ENCODE measurements around the gene CPNE7. TPM values are rescaled to one million over a fixed set of nuclear protein-coding genes. Genes with fewer than 3 reads are reported as not detected.
A peak's percentile ranks its signal among the peaks of the same experiment; 100 is the strongest.

CPNE7 gene
- total and polyA plus RNA-seq, 2 of the 13 experiments (the other 11 are each of a cell fraction or from before 2014, with no cell fraction given), result 0.59 TPM; not detected in 1

GRCh38 chr16:89572485-89573205 lies 2.9 kb upstream of the CPNE7 start (continued):
- TF ChIP-seq NAIF1 (CRISPR knock-in tag; IDR thresholded peaks at IDR 0.05; ENCODE audit: borderline replicate concordance), result peak; percentile 67; the same call in 1 of the 2 replicates
- TF ChIP-seq ZBTB4 (CRISPR knock-in tag; IDR thresholded peaks at IDR 0.05; ENCODE audit: borderline replicate concordance), result peak; percentile 64; the same call in 1 of the 2 replicates
- TF ChIP-seq ZNF281 (CRISPR knock-in tag; IDR thresholded peaks at IDR 0.05; ENCODE audit: borderline replicate concordance), result peak; percentile 91
- TF ChIP-seq MED8 (CRISPR knock-in tag; IDR thresholded peaks at IDR 0.05; ENCODE audit: insufficient replicate concordance), result no peak
- TF ChIP-seq, protein P1, sequence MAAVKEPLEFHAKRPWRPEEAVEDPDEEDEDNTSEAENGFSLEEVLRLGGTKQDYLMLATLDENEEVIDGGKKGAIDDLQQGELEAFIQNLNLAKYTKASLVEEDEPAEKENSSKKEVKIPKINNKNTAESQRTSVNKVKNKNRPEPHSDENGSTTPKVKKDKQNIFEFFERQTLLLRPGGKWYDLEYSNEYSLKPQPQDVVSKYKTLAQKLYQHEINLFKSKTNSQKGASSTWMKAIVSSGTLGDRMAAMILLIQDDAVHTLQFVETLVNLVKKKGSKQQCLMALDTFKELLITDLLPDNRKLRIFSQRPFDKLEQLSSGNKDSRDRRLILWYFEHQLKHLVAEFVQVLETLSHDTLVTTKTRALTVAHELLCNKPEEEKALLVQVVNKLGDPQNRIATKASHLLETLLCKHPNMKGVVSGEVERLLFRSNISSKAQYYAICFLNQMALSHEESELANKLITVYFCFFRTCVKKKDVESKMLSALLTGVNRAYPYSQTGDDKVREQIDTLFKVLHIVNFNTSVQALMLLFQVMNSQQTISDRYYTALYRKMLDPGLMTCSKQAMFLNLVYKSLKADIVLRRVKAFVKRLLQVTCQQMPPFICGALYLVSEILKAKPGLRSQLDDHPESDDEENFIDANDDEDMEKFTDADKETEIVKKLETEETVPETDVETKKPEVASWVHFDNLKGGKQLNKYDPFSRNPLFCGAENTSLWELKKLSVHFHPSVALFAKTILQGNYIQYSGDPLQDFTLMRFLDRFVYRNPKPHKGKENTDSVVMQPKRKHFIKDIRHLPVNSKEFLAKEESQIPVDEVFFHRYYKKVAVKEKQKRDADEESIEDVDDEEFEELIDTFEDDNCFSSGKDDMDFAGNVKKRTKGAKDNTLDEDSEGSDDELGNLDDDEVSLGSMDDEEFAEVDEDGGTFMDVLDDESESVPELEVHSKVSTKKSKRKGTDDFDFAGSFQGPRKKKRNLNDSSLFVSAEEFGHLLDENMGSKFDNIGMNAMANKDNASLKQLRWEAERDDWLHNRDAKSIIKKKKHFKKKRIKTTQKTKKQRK (IDR thresholded peaks at IDR 0.05; ENCODE audit: low read length), result no peak
- TF ChIP-seq NONO (IDR thresholded peaks at IDR 0.05), result no peak
- peak; percentile 83 for TF ChIP-seq NONO (CRISPR knock-in tag; conservative IDR thresholded peaks at IDR 0.05)
- no peak for TF ChIP-seq PBX3 (CRISPR knock-in tag; IDR thresholded peaks at IDR 0.05; ENCODE audit: borderline replicate concordance)
- TF ChIP-seq ZNF746 (CRISPR knock-in tag; IDR thresholded peaks at IDR 0.05), result peak; percentile 69; the same call in 1 of the 2 replicates
- peak; percentile 97 for TF ChIP-seq HNF4G (IDR thresholded peaks at IDR 0.05; ENCODE audit: borderline replicate concordance, low read depth, low read length)
- peak; percentile 91 for TF ChIP-seq HNF4G (CRISPR knock-in tag; IDR thresholded peaks at IDR 0.05; ENCODE audit: borderline replicate concordance, low read depth)
- TF ChIP-seq ZMYM4 (CRISPR knock-in tag; IDR thresholded peaks at IDR 0.05), result no peak
- no peak for TF ChIP-seq ZNF512 (CRISPR knock-in tag; IDR thresholded peaks at IDR 0.05)

All from HepG2 (cell line).